ENCODE data around the gene FASTKD1.
"Not testable (repeated sequence)": the region's sequence is repeated elsewhere in the genome, so short reads cannot be mapped to it uniquely, and the experiment has no call there.

DNA sequence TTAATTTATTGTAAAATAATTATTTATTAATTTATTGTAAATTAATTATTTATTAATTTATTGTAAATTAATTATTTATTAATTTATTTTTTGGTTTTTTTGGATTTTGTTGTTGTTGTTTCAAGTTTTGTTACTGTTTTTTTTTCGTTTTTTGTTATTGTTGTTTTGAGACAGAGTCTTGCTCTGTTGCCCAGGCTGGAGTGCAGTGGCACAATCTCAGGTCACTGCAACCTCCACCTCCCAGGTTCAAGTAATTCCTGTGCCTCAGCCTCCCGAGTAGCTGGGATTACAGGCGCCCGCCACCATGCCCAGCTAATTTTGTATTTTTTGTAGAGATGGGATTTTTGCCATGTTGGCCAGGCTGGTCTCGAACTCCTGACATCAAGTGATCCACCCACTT is 11.6 kb downstream of the FASTKD1 start:
- not testable (repeated sequence) for TF ChIP-seq ZFP3 (CRISPR knock-in tag; IDR thresholded peaks at IDR 0.05); CREB5 (CRISPR knock-in tag; IDR thresholded peaks at IDR 0.05; ENCODE audit: low read depth); ARNTL (CRISPR knock-in tag; IDR thresholded peaks at IDR 0.05; ENCODE audit: borderline replicate concordance, low read depth); ZFP30 (CRISPR knock-in tag; IDR thresholded peaks at IDR 0.05)
